ENCODE results near the gene POLR3GL. TPM values are rescaled to one million over a fixed set of nuclear protein-coding genes. Genes with fewer than 3 reads are reported as not detected.

The POLR3GL gene
- total and polyA plus RNA-seq, 10 of the 15 experiments (the other 5 are each of a cell fraction or from before 2014, with no cell fraction given) = 12.8 to 47.0 (median 26.6) TPM

DNA sequence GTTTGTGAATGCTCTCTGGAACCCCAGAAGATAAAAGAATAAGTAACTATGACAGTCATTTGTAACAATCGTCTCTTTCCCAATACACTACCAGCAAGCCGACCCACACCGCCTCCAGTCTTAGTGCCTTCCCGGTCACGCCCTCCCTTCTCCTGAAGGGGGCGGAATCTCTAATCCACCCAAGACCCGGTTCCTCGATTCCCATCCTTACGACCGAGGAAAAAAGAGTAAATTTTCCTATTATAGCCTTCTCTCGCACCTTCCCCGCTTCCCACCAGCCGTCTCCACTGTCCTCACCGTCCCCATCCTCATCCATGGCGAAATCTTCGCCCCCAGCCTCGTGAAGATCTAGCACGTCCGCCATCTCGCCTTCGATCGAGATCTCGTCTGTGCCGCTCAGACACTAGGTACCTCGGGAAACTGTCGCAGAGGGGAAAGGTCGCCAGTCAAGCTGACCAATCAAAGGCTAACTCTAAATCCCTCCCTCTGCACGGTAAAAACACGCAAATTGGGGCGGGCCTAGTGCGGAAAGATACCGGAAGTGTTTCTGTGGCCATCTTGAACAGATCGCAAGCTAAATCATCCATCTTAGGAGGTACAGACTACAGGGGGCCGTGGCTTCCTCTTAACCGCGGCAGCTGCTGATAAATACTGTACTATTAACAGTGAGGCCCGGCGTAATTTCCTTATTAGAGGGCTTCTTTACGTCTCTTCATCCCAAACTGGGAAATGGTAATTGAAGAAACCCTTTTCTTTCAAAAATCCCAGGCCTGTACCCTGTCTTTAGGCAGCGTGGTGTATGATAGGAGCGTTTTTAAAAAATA lies 37.2 kb upstream of the POLR3GL start, which contains the start of gene RBM8A (continued):
- TF ChIP-seq, protein P1, sequence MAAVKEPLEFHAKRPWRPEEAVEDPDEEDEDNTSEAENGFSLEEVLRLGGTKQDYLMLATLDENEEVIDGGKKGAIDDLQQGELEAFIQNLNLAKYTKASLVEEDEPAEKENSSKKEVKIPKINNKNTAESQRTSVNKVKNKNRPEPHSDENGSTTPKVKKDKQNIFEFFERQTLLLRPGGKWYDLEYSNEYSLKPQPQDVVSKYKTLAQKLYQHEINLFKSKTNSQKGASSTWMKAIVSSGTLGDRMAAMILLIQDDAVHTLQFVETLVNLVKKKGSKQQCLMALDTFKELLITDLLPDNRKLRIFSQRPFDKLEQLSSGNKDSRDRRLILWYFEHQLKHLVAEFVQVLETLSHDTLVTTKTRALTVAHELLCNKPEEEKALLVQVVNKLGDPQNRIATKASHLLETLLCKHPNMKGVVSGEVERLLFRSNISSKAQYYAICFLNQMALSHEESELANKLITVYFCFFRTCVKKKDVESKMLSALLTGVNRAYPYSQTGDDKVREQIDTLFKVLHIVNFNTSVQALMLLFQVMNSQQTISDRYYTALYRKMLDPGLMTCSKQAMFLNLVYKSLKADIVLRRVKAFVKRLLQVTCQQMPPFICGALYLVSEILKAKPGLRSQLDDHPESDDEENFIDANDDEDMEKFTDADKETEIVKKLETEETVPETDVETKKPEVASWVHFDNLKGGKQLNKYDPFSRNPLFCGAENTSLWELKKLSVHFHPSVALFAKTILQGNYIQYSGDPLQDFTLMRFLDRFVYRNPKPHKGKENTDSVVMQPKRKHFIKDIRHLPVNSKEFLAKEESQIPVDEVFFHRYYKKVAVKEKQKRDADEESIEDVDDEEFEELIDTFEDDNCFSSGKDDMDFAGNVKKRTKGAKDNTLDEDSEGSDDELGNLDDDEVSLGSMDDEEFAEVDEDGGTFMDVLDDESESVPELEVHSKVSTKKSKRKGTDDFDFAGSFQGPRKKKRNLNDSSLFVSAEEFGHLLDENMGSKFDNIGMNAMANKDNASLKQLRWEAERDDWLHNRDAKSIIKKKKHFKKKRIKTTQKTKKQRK (IDR thresholded peaks at IDR 0.05; ENCODE audit: low read depth, low read length) = no peak
- TF ChIP-seq ESRRA (IDR thresholded peaks at IDR 0.05; ENCODE audit: low read length) (0 out of 2 replicates have a peak, but pooled peaks have one; percentile 39), SUZ12 (IDR thresholded peaks at IDR 0.05; ENCODE audit: unreplicated experiment) (no peak), EP300 (IDR thresholded peaks at IDR 0.05; ENCODE audit: borderline replicate concordance in 1 of 2, control insufficient read depth in 1 of 2, low read depth in 2 of 2, low read length in 2 of 2) (0 out of 4 replicates have a peak, but pooled peaks of 1 of the 2 experiments have one; percentile 11), NRF1 (conservative IDR thresholded peaks at IDR 0.05; ENCODE audit: low read depth, low read length) (no peak), ETV6 (conservative IDR thresholded peaks at IDR 0.05 in 1 of 2, IDR thresholded peaks at IDR 0.05 in 1 of 2; ENCODE audit: borderline replicate concordance in 1 of 2, low read depth in 1 of 2) (peak in 1 of 2 experiments; percentile 20; a peak in 1 of 4 replicates), IRF4 (IDR thresholded peaks at IDR 0.05; ENCODE audit: low read depth, low read length) (no peak), SP1 (IDR thresholded peaks at IDR 0.05; ENCODE audit: low read depth, low read length) (peak; percentile 82), CBX3 (IDR thresholded peaks at IDR 0.05; ENCODE audit: borderline replicate concordance, low read depth) (no peak), TCF12 (IDR thresholded peaks at IDR 0.05; ENCODE audit: low read depth, low read length) (0 out of 2 replicates have a peak, but pooled peaks have one; percentile 48), BACH1 (IDR thresholded peaks at IDR 0.05; ENCODE audit: borderline replicate concordance) (peak; percentile 51; the same call in 1 of the 2 replicates), ZNF24 (IDR thresholded peaks at IDR 0.05) (no peak), KDM1A (IDR thresholded peaks at IDR 0.05; ENCODE audit: borderline replicate concordance) (no peak), CBX5 (IDR thresholded peaks at IDR 0.05; ENCODE audit: low read depth) (no peak), HCFC1 (IDR thresholded peaks at IDR 0.05; ENCODE audit: low read length) (peak; percentile 62; the same call in 1 of the 2 replicates), BMI1 (IDR thresholded peaks at IDR 0.05; ENCODE audit: borderline replicate concordance) (no peak), PML (IDR thresholded peaks at IDR 0.05; ENCODE audit: low read length) (peak; percentile 96)
- TF ChIP-seq, protein P2, sequence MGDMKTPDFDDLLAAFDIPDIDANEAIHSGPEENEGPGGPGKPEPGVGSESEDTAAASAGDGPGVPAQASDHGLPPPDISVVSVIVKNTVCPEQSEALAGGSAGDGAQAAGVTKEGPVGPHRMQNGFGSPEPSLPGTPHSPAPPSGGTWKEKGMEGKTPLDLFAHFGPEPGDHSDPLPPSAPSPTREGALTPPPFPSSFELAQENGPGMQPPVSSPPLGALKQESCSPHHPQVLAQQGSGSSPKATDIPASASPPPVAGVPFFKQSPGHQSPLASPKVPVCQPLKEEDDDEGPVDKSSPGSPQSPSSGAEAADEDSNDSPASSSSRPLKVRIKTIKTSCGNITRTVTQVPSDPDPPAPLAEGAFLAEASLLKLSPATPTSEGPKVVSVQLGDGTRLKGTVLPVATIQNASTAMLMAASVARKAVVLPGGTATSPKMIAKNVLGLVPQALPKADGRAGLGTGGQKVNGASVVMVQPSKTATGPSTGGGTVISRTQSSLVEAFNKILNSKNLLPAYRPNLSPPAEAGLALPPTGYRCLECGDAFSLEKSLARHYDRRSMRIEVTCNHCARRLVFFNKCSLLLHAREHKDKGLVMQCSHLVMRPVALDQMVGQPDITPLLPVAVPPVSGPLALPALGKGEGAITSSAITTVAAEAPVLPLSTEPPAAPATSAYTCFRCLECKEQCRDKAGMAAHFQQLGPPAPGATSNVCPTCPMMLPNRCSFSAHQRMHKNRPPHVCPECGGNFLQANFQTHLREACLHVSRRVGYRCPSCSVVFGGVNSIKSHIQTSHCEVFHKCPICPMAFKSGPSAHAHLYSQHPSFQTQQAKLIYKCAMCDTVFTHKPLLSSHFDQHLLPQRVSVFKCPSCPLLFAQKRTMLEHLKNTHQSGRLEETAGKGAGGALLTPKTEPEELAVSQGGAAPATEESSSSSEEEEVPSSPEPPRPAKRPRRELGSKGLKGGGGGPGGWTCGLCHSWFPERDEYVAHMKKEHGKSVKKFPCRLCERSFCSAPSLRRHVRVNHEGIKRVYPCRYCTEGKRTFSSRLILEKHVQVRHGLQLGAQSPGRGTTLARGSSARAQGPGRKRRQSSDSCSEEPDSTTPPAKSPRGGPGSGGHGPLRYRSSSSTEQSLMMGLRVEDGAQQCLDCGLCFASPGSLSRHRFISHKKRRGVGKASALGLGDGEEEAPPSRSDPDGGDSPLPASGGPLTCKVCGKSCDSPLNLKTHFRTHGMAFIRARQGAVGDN (IDR thresholded peaks at IDR 0.05) = peak; percentile 96
- TF ChIP-seq, protein P3, sequence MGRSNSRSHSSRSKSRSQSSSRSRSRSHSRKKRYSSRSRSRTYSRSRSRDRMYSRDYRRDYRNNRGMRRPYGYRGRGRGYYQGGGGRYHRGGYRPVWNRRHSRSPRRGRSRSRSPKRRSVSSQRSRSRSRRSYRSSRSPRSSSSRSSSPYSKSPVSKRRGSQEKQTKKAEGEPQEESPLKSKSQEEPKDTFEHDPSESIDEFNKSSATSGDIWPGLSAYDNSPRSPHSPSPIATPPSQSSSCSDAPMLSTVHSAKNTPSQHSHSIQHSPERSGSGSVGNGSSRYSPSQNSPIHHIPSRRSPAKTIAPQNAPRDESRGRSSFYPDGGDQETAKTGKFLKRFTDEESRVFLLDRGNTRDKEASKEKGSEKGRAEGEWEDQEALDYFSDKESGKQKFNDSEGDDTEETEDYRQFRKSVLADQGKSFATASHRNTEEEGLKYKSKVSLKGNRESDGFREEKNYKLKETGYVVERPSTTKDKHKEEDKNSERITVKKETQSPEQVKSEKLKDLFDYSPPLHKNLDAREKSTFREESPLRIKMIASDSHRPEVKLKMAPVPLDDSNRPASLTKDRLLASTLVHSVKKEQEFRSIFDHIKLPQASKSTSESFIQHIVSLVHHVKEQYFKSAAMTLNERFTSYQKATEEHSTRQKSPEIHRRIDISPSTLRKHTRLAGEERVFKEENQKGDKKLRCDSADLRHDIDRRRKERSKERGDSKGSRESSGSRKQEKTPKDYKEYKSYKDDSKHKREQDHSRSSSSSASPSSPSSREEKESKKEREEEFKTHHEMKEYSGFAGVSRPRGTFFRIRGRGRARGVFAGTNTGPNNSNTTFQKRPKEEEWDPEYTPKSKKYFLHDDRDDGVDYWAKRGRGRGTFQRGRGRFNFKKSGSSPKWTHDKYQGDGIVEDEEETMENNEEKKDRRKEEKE (IDR thresholded peaks at IDR 0.05) = no peak

Data from GM12878 (cell line).